H9 (cell line): ENCODE measurements around the gene NPR1. TPM values are rescaled to one million over a fixed set of nuclear protein-coding genes. Genes with fewer than 3 reads are reported as not detected.

ENCODE experiments used
- DNase-seq: peaks from one replicate; pipeline ENCODE4 v3.0.0-alpha.2; 2017
- H2AFZ ChIP-seq: one replicate; pipeline ENCODE4 v1.6.1; 2013; ENCODE audit warnings: mild to moderate bottlenecking, low read length, control low read depth, moderate library complexity
- H2AK5ac ChIP-seq: 2 replicates; pipeline ENCODE4 v1.6.1; 2013; ENCODE audit warnings: low read length, control low read depth, mixed read lengths; ENCODE audit not compliant: insufficient read length
- H2BK120ac ChIP-seq: one replicate; pipeline ENCODE4 v1.6.1; 2013; ENCODE audit warnings: low read depth, mild to moderate bottlenecking, low read length, control low read depth, inconsistent platforms; ENCODE audit not compliant: poor library complexity, severe bottlenecking
- H2BK12ac ChIP-seq: 2 replicates; pipeline ENCODE4 v1.6.1; 2013; ENCODE audit warnings: low read length, control low read depth, mixed read lengths, low read depth; ENCODE audit not compliant: insufficient read length
- H2BK15ac ChIP-seq: 2 replicates; pipeline ENCODE4 v1.6.1; 2013; ENCODE audit warnings: low read depth, low read length, control low read depth
- H2BK20ac ChIP-seq: one replicate; pipeline ENCODE4 v1.6.1; 2013; ENCODE audit warnings: low read depth, mild to moderate bottlenecking, low read length, control low read depth, inconsistent platforms; ENCODE audit not compliant: poor library complexity, severe bottlenecking
- H2BK5ac ChIP-seq: 2 replicates; pipeline ENCODE4 v1.6.1; 2013; ENCODE audit warnings: low read length, control low read depth, mixed read lengths; ENCODE audit not compliant: insufficient read length
- H3K14ac ChIP-seq: 2 replicates; pipeline ENCODE4 v1.6.1; 2013; ENCODE audit warnings: low read length, control low read depth; ENCODE audit not compliant: insufficient read depth
- H3K18ac ChIP-seq: 2 replicates; pipeline ENCODE4 v1.6.1; 2013; ENCODE audit warnings: low read depth, mild to moderate bottlenecking, mixed read lengths, low read length, control low read depth; ENCODE audit not compliant: insufficient read length
- H3K23ac ChIP-seq: 2 replicates; pipeline ENCODE4 v1.6.1; 2013; ENCODE audit warnings: low read length, control low read depth, mixed read lengths, low read depth; ENCODE audit not compliant: insufficient read length
- H3K23me2 ChIP-seq: 2 replicates; pipeline ENCODE4 v1.6.1; 2013; ENCODE audit warnings: low read depth, mild to moderate bottlenecking, mixed read lengths, low read length, control low read depth; ENCODE audit not compliant: insufficient read length, poor library complexity, severe bottlenecking
- H3K27ac ChIP-seq: 2 replicates; pipeline ENCODE4 v1.5.1; 2013; ENCODE audit warnings: low read length, control low read depth, mixed read lengths, low read depth; ENCODE audit not compliant: insufficient read length
- H3K27me3 ChIP-seq: 2 replicates; pipeline ENCODE4 v1.6.1; 2013; ENCODE audit warnings: low read length, control low read depth, inconsistent platforms; ENCODE audit not compliant: insufficient read depth
- H3K4ac ChIP-seq: 2 replicates; pipeline ENCODE4 v1.6.1; 2013; ENCODE audit warnings: low read depth, mild to moderate bottlenecking, control low read depth, inconsistent platforms, low read length, moderate library complexity
- H3K4me1 ChIP-seq: 2 replicates; pipeline ENCODE4 v1.6.1; 2013; ENCODE audit warnings: low read length, control low read depth, inconsistent platforms; ENCODE audit not compliant: insufficient read depth
- H3K4me2 ChIP-seq: 2 replicates; pipeline ENCODE4 v1.6.1; 2013; ENCODE audit warnings: low read length, control low read depth, mixed read lengths; ENCODE audit not compliant: insufficient read length, insufficient read depth
- H3K56ac ChIP-seq: 2 replicates; pipeline ENCODE4 v1.6.1; 2013; ENCODE audit warnings: low read depth, mild to moderate bottlenecking, mixed read lengths, low read length, control low read depth; ENCODE audit not compliant: insufficient read length
- H3K79me1 ChIP-seq: 2 replicates; pipeline ENCODE4 v1.6.1; 2013; ENCODE audit warnings: low read depth, mild to moderate bottlenecking, moderate library complexity, low read length, control low read depth, inconsistent platforms; ENCODE audit not compliant: insufficient read depth, poor library complexity, severe bottlenecking
- H3K79me2 ChIP-seq: 2 replicates; pipeline ENCODE4 v1.6.1; 2013; ENCODE audit warnings: low read length, control low read depth, inconsistent platforms; ENCODE audit not compliant: insufficient read depth
- H3K9ac ChIP-seq: 2 replicates; pipeline ENCODE4 v1.6.1; 2013; ENCODE audit warnings: low read length, control low read depth, mixed read lengths; ENCODE audit not compliant: insufficient read length; ENCODE audit errors: extremely low read depth
- H3K9me3 ChIP-seq: one replicate; pipeline ENCODE4 v1.6.1; 2013; ENCODE audit warnings: low read depth, low read length, inconsistent platforms; ENCODE audit not compliant: control insufficient read depth
- H3T11ph ChIP-seq: one replicate; pipeline ENCODE4 v1.6.1; 2013; ENCODE audit warnings: mild to moderate bottlenecking, low read length, control low read depth, inconsistent platforms
- H4K20me1 ChIP-seq: one replicate; pipeline ENCODE4 v1.6.1; 2013; ENCODE audit not compliant: control insufficient read depth, insufficient read length, insufficient read depth
- H4K5ac ChIP-seq: 2 replicates; pipeline ENCODE4 v1.6.1; 2013; ENCODE audit warnings: low read depth, mild to moderate bottlenecking, mixed read lengths, low read length, control low read depth; ENCODE audit not compliant: insufficient read length
- H4K8ac ChIP-seq: replicated peaks from 2 replicates; pipeline ENCODE4 v1.6.1; 2013; ENCODE audit warnings: low read length, control low read depth, mixed read lengths, low read depth; ENCODE audit not compliant: insufficient read length
- H4K91ac ChIP-seq: 2 replicates; pipeline ENCODE4 v1.6.1; 2013; ENCODE audit warnings: low read depth, mild to moderate bottlenecking, moderate library complexity, mixed read lengths, low read length, control low read depth; ENCODE audit not compliant: insufficient read length
- H3K27ac Mint-ChIP-seq, 3 experiments: 2 replicates in 2 of 3; 3 replicates in 1 of 3; pipeline ENCODE4 v1.8.0; 2020 to 2021; ENCODE audit warnings: mixed read lengths in 3 of 3, mild to moderate bottlenecking in 1 of 3, moderate library complexity in 1 of 3
- H3K27me3 Mint-ChIP-seq: 2 replicates; pipeline ENCODE4 v1.8.0; 2021; ENCODE audit warnings: low read depth, mild to moderate bottlenecking, moderate library complexity, mixed read lengths
- H3K36me3 Mint-ChIP-seq, 3 experiments: 2 replicates in 2 of 3; 3 replicates in 1 of 3; pipeline ENCODE4 v1.8.0; 2020 to 2021; ENCODE audit warnings: low read depth in 3 of 3, mixed read lengths in 3 of 3; ENCODE audit not compliant: insufficient read depth in 1 of 3
- H3K4me1 Mint-ChIP-seq, 2 experiments: 2 replicates each; pipeline ENCODE4 v1.8.0; 2020; ENCODE audit warnings: mixed read lengths in 2 of 2
- H3K4me3 Mint-ChIP-seq, 2 experiments: 2 replicates in 1 of 2; 3 replicates in 1 of 2; pipeline ENCODE4 v1.8.0; 2020 to 2021; ENCODE audit warnings: mild to moderate bottlenecking in 2 of 2, mixed read lengths in 2 of 2, moderate library complexity in 1 of 2
- H3K9me3 Mint-ChIP-seq, 2 experiments: 2 replicates in 1 of 2; 3 replicates in 1 of 2; pipeline ENCODE4 v1.8.0; 2020; ENCODE audit warnings: mild to moderate bottlenecking in 2 of 2, mixed read lengths in 2 of 2, moderate library complexity in 1 of 2
- WGBS: extraction: QIAGEN DNeasy Blood & Tissue Kit; methylation state at CpG from one replicate; pipeline ENCODE4 v1.1.7; 2013; ENCODE audit warnings: missing lambda C conversion rate, low lambda C conversion rate, mixed read lengths; ENCODE audit not compliant: insufficient read length; ENCODE audit errors: extremely low coverage; 5-methylcytosine and 5-hydroxymethylcytosine counted together
- microRNA-seq: library from miRNA; unstranded; fragments of <30 nt; microRNA quantifications from one replicate; pipeline ENCODE4, GENCODE V29; 2020; ENCODE audit warnings: borderline microRNAs expressed
- total RNA-seq: library from RNA; stranded (reverse); gene quantifications from 2 replicates; pipeline ENCODE4 v1.2.1, GENCODE V29; 2021
- TF ChIP-seq, protein P1 (sequence below): fragments of 200-600 bp; sonication (generic); conservative IDR thresholded peaks from 3 replicates; pipeline ENCODE4 v1.8.0; 2021; ENCODE audit warnings: antibody characterized with exemption, mild to moderate bottlenecking

Gene NPR1
- total RNA-seq, 1 experiment from 2014 or later: 8.6 TPM

- Histone ChIP-seq H3K23me2 (peaks cover 3% of the 10 kb centered on the region), H3K18ac (no peak overlapping the region), H3K9me3 (no peaks in the 10 kb centered on the region), H3K4ac (no peak overlapping the region), H2AFZ (no peak overlapping the region), H3K4me1 (peaks cover 24% of the 10 kb centered on the region), H2BK120ac (no peak overlapping the region), H2BK20ac (no peak overlapping the region), H3K14ac (no peak overlapping the region), H3T11ph (no peak overlapping the region), H2BK5ac (no peak overlapping the region), H4K8ac (no peak overlapping the region), H3K27me3 (peaks cover 2% of the 10 kb centered on the region; the same call in 1 of the 2 replicates), H3K9ac (no peak overlapping the region), H4K91ac (no peak overlapping the region), H2BK12ac (no peak overlapping the region), H2BK15ac (no peak overlapping the region), H3K23ac (no peak overlapping the region), H3K79me1 (no peaks in the 10 kb centered on the region), H3K27ac (no peak overlapping the region), H4K5ac (no peak overlapping the region), H3K4me2 (no peak overlapping the region), H2AK5ac (no peak overlapping the region), H3K79me2 (no peaks in the 10 kb centered on the region), H4K20me1 (peaks cover 2% of the 10 kb centered on the region), H3K56ac (no peak overlapping the region)
- H3K9me3 Mint-ChIP-seq: no peaks in the 10 kb centered on the region
- H3K27ac Mint-ChIP-seq: 0 out of 7 replicates have a peak overlapping the region, but pooled peaks of 1 of the 3 experiments have one; percentile 28
- no peak for DNase-seq
- H3K4me3 Mint-ChIP-seq: no peak overlapping the region
- peaks cover 11% of the 10 kb centered on the region for H3K27me3 Mint-ChIP-seq
- H3K4me1 Mint-ChIP-seq: peaks cover 45 to 52% of the 10 kb centered on the region in 2 experiments
- WGBS: no CpG with 5 or more reads among the region's 5 CpGs
- TF ChIP-seq, protein P1, sequence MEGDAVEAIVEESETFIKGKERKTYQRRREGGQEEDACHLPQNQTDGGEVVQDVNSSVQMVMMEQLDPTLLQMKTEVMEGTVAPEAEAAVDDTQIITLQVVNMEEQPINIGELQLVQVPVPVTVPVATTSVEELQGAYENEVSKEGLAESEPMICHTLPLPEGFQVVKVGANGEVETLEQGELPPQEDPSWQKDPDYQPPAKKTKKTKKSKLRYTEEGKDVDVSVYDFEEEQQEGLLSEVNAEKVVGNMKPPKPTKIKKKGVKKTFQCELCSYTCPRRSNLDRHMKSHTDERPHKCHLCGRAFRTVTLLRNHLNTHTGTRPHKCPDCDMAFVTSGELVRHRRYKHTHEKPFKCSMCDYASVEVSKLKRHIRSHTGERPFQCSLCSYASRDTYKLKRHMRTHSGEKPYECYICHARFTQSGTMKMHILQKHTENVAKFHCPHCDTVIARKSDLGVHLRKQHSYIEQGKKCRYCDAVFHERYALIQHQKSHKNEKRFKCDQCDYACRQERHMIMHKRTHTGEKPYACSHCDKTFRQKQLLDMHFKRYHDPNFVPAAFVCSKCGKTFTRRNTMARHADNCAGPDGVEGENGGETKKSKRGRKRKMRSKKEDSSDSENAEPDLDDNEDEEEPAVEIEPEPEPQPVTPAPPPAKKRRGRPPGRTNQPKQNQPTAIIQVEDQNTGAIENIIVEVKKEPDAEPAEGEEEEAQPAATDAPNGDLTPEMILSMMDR: no peak
- peaks cover 31 to 71% (median 49%) of the 10 kb centered on the region in 3 experiments for H3K36me3 Mint-ChIP-seq
These were observed 64.1 kb downstream of the NPR1 start for GRCh38 chr1:153742411-153743142.

Small RNA genes within 50 kb of the gene (microRNA-seq; reads per million reads assigned to microRNA genes)
- gene MIR8083: not detected

Other genes with a start within 250 kb of the NPR1 start
- not detected in 2 replicates for gene S100A7, start 218.0 kb upstream of the NPR1 start, total RNA-seq
- not detected in 2 replicates for gene S100A6, start 142.7 kb upstream of the NPR1 start, total RNA-seq
- gene S100A5, start 137.8 kb upstream of the NPR1 start, total RNA-seq: not detected in 2 replicates
- gene S100A4, start 132.9 kb upstream of the NPR1 start, total RNA-seq: 9.0 and 9.3 TPM in 2 replicates
- gene S100A3, start 129.4 kb upstream of the NPR1 start, total RNA-seq: not detected in 2 replicates
- gene S100A2, start 112.8 kb upstream of the NPR1 start, total RNA-seq: 0.57 and 0.92 TPM in 2 replicates
- 8.0 and 8.2 TPM in 2 replicates for gene S100A16, start 65.6 kb upstream of the NPR1 start, total RNA-seq
- gene S100A14, start 62.4 kb upstream of the NPR1 start, total RNA-seq: 0.63 and 0.66 TPM in 2 replicates
- 55.0 and 64.5 TPM in 2 replicates for gene S100A13, start 51.2 kb upstream of the NPR1 start, total RNA-seq
- gene S100A1, start 50.3 kb upstream of the NPR1 start, total RNA-seq: 1.1 TPM in 1 of 2 replicates, not detected in the other
- 126 and 129 TPM in 2 replicates for gene CHTOP, start 44.6 kb upstream of the NPR1 start, total RNA-seq
- gene SNAPIN, start 20.0 kb upstream of the NPR1 start, total RNA-seq: 29.0 and 29.5 TPM in 2 replicates
- 357 and 362 TPM in 2 replicates for gene ILF2, start 7.7 kb upstream of the NPR1 start, total RNA-seq
- gene INTS3, start 49.4 kb downstream of the NPR1 start, total RNA-seq: 65.4 and 67.1 TPM in 2 replicates
- gene SLC27A3, start 96.7 kb downstream of the NPR1 start, total RNA-seq: 42.0 and 45.3 TPM in 2 replicates
- 37.0 and 44.1 TPM in 2 replicates for gene GATAD2B, start 244.3 kb downstream of the NPR1 start, total RNA-seq